SK-N-SH (cell line): ENCODE data around the gene ZNF511. TPM values are rescaled to one million over a fixed set of nuclear protein-coding genes. Genes with fewer than 3 reads are reported as not detected.

Experiments
- CTCF ChIA-PET: fragments of 300-600, 350-600 bp; formaldehyde crosslinking; extraction: SDS; loops from one replicate; lab custom pipeline; 2021; lab: Yijun Ruan, JAX
- POLR2A ChIA-PET: fragments of 350-600 bp; sonication (Branson Sonifier 250); formaldehyde crosslinking; extraction: SDS; loops from one replicate; lab custom pipeline; 2020; ENCODE audit warnings: antibody characterized with exemption, inconsistent platforms; lab: Yijun Ruan, JAX
- DNase-seq: peaks from one replicate; pipeline ENCODE4 v3.0.0; 2012
- H2AFZ ChIP-seq: fragments of 200-600 bp; sonication (generic); 2 replicates; pipeline ENCODE4 v1.8.1; 2016; ENCODE audit warnings: antibody characterized with exemption, mild to moderate bottlenecking, low read depth
- H3F3A ChIP-seq: fragments of 200-600 bp; sonication (generic); replicated peaks from 2 replicates; pipeline ENCODE3; 2016; ENCODE audit warnings: antibody characterized with exemption, mild to moderate bottlenecking; ENCODE audit not compliant: insufficient read depth
- H3K27ac ChIP-seq, 2 experiments: fragments of 200-500 bp in 1 of 2; fragments of 200-600 bp in 1 of 2; sonication (Bioruptor generic) in 1 of 2; sonication (generic), shearing (Covaris generic) in 1 of 2; 2 replicates each; pipeline versions ENCODE4 v1.5.1 to v1.6.1; 2014 to 2016; ENCODE audit warnings: low read depth in 2 of 2, inconsistent platforms in 1 of 2, low read length in 1 of 2, mild to moderate bottlenecking in 1 of 2, mixed read lengths in 1 of 2
- H3K27me3 ChIP-seq: fragments of 200-600 bp; sonication (generic), shearing (Covaris generic); 2 replicates; pipeline ENCODE4 v1.6.1; 2016; ENCODE audit warnings: mixed run types; ENCODE audit not compliant: insufficient read depth
- H3K36me3 ChIP-seq, 2 experiments: fragments of 200-500 bp in 1 of 2; fragments of 200-600 bp in 1 of 2; sonication (Bioruptor generic) in 1 of 2; sonication (generic) in 1 of 2; replicated peaks in 1 of 2; 2 replicates each; pipeline versions ENCODE3 to v1.5.1; 2014 to 2016; ENCODE audit warnings: low read length in 1 of 2, mild to moderate bottlenecking in 1 of 2; ENCODE audit not compliant: insufficient read depth in 2 of 2, control insufficient read depth in 1 of 2
- H3K4me1 ChIP-seq, 2 experiments: fragments of 200-500 bp in 1 of 2; fragments of 200-600 bp in 1 of 2; sonication (Bioruptor generic) in 1 of 2; sonication (generic), shearing (Covaris generic) in 1 of 2; 2 replicates each; pipeline versions ENCODE4 v1.5.1 to v1.6.1; 2014 to 2016; ENCODE audit warnings: low read depth in 1 of 2, low read length in 1 of 2, mixed run types in 1 of 2; ENCODE audit not compliant: insufficient read depth in 2 of 2, control insufficient read depth in 1 of 2
- H3K4me2 ChIP-seq: fragments of 200-600 bp; sonication (generic), shearing (Covaris generic); 2 replicates; pipeline ENCODE4 v1.6.1; 2017; ENCODE audit warnings: mixed run types
- H3K4me3 ChIP-seq, 2 experiments: fragments of 200-500 bp in 1 of 2; fragments of 200-600 bp in 1 of 2; sonication (Bioruptor generic) in 1 of 2; sonication (generic), shearing (Covaris generic) in 1 of 2; 2 replicates each; pipeline versions ENCODE4 v1.5.1 to v1.8.1; 2014 to 2016; ENCODE audit warnings: low read depth in 2 of 2, inconsistent platforms in 1 of 2, low read length in 1 of 2, mild to moderate bottlenecking in 1 of 2, mixed read lengths in 1 of 2, moderate library complexity in 1 of 2
- H3K79me2 ChIP-seq: fragments of 200-600 bp; sonication (generic); 2 replicates; pipeline ENCODE4 v1.8.1; 2017; ENCODE audit warnings: mild to moderate bottlenecking; ENCODE audit not compliant: insufficient read depth
- H3K9ac ChIP-seq: fragments of 200-600 bp; sonication (generic); 2 replicates; pipeline ENCODE4 v1.6.1; 2017; ENCODE audit warnings: mixed run types
- H3K9me2 ChIP-seq: fragments of 200-600 bp; sonication (generic); 2 replicates; pipeline ENCODE4 v1.6.1; 2017; ENCODE audit warnings: mixed run types
- H3K9me3 ChIP-seq: fragments of 200-600 bp; sonication (generic); 2 replicates; pipeline ENCODE4 v1.6.1; 2017; ENCODE audit warnings: mixed run types, mild to moderate bottlenecking, moderate library complexity
- H4K20me1 ChIP-seq: fragments of 200-600 bp; sonication (generic); 2 replicates; pipeline ENCODE4 v1.6.1; 2017; ENCODE audit warnings: mild to moderate bottlenecking, mixed run types; ENCODE audit not compliant: insufficient read depth
- ELF1 ChIP-seq: IDR thresholded peaks from 2 replicates; pipeline ENCODE4 v1.4.0; 2012
- EP300 ChIP-seq, 2 experiments: IDR thresholded peaks; 2 replicates each; pipeline versions ENCODE4 v1.4.0 to v1.6.1; 2012; ENCODE audit warnings: borderline replicate concordance in 1 of 2, low read depth in 1 of 2, low read length in 1 of 2
- FOSL2 ChIP-seq: IDR thresholded peaks from 2 replicates; pipeline ENCODE4 v1.4.0; 2012; ENCODE audit warnings: low read depth, mild to moderate bottlenecking, moderate library complexity, borderline replicate concordance
- FOXJ3 ChIP-seq: sonication (generic); formaldehyde crosslinking; IDR thresholded peaks from 2 replicates; pipeline ENCODE4 v1.5.1; 2020; ENCODE audit warnings: mild to moderate bottlenecking, missing genetic modification reagents
- GABPA ChIP-seq: IDR thresholded peaks from 2 replicates; pipeline ENCODE4 v1.4.0; 2012; ENCODE audit warnings: low read depth, mild to moderate bottlenecking
- GATA2 ChIP-seq: sonication (generic); formaldehyde crosslinking; IDR thresholded peaks from 2 replicates; pipeline ENCODE4 v1.5.0; 2020; ENCODE audit warnings: mild to moderate bottlenecking, missing genetic modification reagents
- JUND ChIP-seq: IDR thresholded peaks from 2 replicates; pipeline ENCODE4 v1.4.0; 2012
- MXI1 ChIP-seq: IDR thresholded peaks from 2 replicates; pipeline ENCODE4 v1.6.1; 2012; ENCODE audit warnings: mild to moderate bottlenecking, low read depth, low read length, improper control_type of control experiment
- POLR2AphosphoS5 ChIP-seq: IDR thresholded peaks from 2 replicates; pipeline ENCODE4 v1.6.1; 2012; ENCODE audit warnings: low read depth, low read length
- RAD21 ChIP-seq: IDR thresholded peaks from 2 replicates; pipeline ENCODE4 v1.6.1; 2012; ENCODE audit warnings: mild to moderate bottlenecking, low read length
- RCOR1 ChIP-seq: fragments of 150-350 bp; IDR thresholded peaks from 2 replicates; pipeline ENCODE4 v1.6.1; 2017; ENCODE audit warnings: antibody characterized with exemption, low read length
- RFX5 ChIP-seq: IDR thresholded peaks from 2 replicates; pipeline ENCODE4 v1.6.1; 2012; ENCODE audit warnings: mild to moderate bottlenecking, improper control_type of control experiment, low read length
- RXRA ChIP-seq: IDR thresholded peaks from 2 replicates; pipeline ENCODE4 v1.4.0; 2012; ENCODE audit warnings: low read depth, mild to moderate bottlenecking, borderline replicate concordance
- SIN3A ChIP-seq: IDR thresholded peaks from 2 replicates; pipeline ENCODE4 v1.6.1; 2012; ENCODE audit warnings: low read depth, mild to moderate bottlenecking, low read length, moderate library complexity, borderline replicate concordance
- SMC3 ChIP-seq: IDR thresholded peaks from 2 replicates; pipeline ENCODE4 v1.6.1; 2012; ENCODE audit warnings: low read depth, low read length, improper control_type of control experiment
- TAF1 ChIP-seq: IDR thresholded peaks from 2 replicates; pipeline ENCODE4 v1.6.1; 2012; ENCODE audit warnings: low read depth, mild to moderate bottlenecking, low read length, moderate library complexity, borderline replicate concordance
- TEAD4 ChIP-seq: IDR thresholded peaks from 2 replicates; pipeline ENCODE4 v1.4.0; 2012; ENCODE audit warnings: mild to moderate bottlenecking, borderline replicate concordance; ENCODE audit not compliant: insufficient read depth
- WGBS: methylation state at CpG from one replicate; pipeline ENCODE4 v1.1.6; 2017; ENCODE audit warnings: low lambda C conversion rate; 5-methylcytosine and 5-hydroxymethylcytosine counted together
- polyA plus RNA-seq, 3 experiments: library from polyadenylated mRNA; depleted of rRNA; stranded (reverse); fragments of >200 nt; gene quantifications; 2 replicates each; pipeline ENCODE4 v1.2.3, GENCODE V29; 2012
- TF ChIP-seq, protein P1 (sequence below): IDR thresholded peaks from 2 replicates; pipeline ENCODE4 v1.6.1; 2012; ENCODE audit warnings: mild to moderate bottlenecking, low read depth, low read length, moderate library complexity
- TF ChIP-seq, protein P2 (sequence below): IDR thresholded peaks from 2 replicates; pipeline ENCODE4 v1.4.0; 2012; ENCODE audit warnings: low read depth
- TF ChIP-seq, protein P3 (sequence below): fragments of 150-350 bp; IDR thresholded peaks from 2 replicates; pipeline ENCODE4 v1.6.1; 2017; ENCODE audit warnings: antibody characterized with exemption, low read length, low read depth, borderline replicate concordance

ZNF511 gene
- polyA plus RNA-seq, 1 of the 3 experiments (the other 2 are of a cell fraction): 62.3 TPM

DNA sequence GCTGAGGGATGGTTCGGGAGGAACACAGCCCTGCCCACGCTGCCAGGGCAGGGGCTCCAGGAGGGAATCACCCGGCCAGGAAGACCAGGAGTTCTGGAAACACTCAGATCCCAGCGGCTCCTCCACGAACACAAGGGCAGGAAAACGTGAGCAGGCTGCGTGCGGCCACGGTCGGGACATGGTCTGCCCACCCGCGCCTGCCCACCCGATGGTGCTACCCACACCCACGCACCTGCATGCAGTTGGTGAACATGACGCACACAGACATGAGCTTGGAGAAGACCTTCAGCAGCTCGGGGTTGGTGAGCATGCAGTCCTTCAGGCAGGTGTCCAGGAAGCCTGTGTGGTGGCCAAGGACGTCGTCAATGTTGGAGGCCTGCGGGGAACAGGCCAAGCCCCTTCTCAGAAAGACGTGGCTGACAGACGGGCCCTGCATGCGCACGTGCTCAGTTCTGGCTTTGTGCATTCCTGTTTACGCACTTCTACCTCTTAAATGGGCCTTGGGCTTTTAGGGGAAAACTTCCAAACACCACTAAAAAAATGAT is 25.8 kb upstream of the ZNF511 start (continued):
- no peak for TF ChIP-seq POLR2AphosphoS5
- TF ChIP-seq GATA2 (CRISPR knock-in tag): no peak

DNA sequence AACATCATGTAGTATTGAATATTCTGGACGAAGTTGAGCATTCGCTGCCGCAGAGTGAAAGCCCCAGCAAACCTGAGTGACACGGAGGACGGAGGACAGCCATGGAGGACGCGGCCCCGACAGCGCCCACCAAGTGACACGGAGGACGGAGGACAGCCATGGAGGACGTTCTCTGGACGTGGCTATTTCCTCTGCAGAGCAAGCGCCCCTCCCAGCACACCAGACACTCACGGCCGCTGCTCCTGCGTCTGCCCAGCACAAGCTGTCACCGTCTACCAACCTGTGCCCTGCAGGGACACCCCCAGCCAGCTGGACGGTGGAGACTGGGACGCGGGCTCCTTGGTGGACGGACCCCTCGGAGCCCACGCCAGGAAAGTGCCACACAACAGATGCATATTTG is 24.8 kb upstream of the ZNF511 start:
- H3K9ac ChIP-seq: no peak overlapping the region
- no peak for DNase-seq
- TF ChIP-seq EP300 (IDR thresholded peaks at IDR 0.05; ENCODE audit: borderline replicate concordance in 1 of 2, low read depth in 1 of 2, low read length in 1 of 2) (no peak), SMC3 (no peak), RXRA (no peak), FOSL2 (no peak), RFX5 (no peak), JUND (no peak), SIN3A (no peak)
- TF ChIP-seq, protein P1, sequence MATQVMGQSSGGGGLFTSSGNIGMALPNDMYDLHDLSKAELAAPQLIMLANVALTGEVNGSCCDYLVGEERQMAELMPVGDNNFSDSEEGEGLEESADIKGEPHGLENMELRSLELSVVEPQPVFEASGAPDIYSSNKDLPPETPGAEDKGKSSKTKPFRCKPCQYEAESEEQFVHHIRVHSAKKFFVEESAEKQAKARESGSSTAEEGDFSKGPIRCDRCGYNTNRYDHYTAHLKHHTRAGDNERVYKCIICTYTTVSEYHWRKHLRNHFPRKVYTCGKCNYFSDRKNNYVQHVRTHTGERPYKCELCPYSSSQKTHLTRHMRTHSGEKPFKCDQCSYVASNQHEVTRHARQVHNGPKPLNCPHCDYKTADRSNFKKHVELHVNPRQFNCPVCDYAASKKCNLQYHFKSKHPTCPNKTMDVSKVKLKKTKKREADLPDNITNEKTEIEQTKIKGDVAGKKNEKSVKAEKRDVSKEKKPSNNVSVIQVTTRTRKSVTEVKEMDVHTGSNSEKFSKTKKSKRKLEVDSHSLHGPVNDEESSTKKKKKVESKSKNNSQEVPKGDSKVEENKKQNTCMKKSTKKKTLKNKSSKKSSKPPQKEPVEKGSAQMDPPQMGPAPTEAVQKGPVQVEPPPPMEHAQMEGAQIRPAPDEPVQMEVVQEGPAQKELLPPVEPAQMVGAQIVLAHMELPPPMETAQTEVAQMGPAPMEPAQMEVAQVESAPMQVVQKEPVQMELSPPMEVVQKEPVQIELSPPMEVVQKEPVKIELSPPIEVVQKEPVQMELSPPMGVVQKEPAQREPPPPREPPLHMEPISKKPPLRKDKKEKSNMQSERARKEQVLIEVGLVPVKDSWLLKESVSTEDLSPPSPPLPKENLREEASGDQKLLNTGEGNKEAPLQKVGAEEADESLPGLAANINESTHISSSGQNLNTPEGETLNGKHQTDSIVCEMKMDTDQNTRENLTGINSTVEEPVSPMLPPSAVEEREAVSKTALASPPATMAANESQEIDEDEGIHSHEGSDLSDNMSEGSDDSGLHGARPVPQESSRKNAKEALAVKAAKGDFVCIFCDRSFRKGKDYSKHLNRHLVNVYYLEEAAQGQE: no peak
- TF ChIP-seq, protein P2, sequence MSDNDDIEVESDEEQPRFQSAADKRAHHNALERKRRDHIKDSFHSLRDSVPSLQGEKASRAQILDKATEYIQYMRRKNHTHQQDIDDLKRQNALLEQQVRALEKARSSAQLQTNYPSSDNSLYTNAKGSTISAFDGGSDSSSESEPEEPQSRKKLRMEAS: no peak
- WGBS: 98% methylated on average over 22 of the region's 24 CpGs
- H3K79me2 ChIP-seq: no peaks in the 10 kb centered on the region
- H3K4me3 ChIP-seq: no peak overlapping the region
- no peak overlapping the region for H2AFZ ChIP-seq
- no peaks in the 10 kb centered on the region for H3K27me3 ChIP-seq
- H3K36me3 ChIP-seq: peaks cover 10 to 85% of the 10 kb centered on the region in 2 experiments
- H4K20me1 ChIP-seq: no peaks in the 10 kb centered on the region
- H3F3A ChIP-seq: no peaks in the 10 kb centered on the region
- no peak overlapping the region for H3K4me2 ChIP-seq
- no peaks in the 10 kb centered on the region for H3K9me3 ChIP-seq
- CTCF ChIA-PET: interaction anchor here (1.3 to 1.4 kb wide), 2 partner anchors 9 to 24 kb away, joined by 4 to 5 read pairs; no protein-coding TSS in a partner anchor
- no peak overlapping the region for H3K27ac ChIP-seq
- H3K4me1 ChIP-seq: no peaks in the 10 kb centered on the region
- POLR2A ChIA-PET: no interaction called here
- no peaks in the 10 kb centered on the region for H3K9me2 ChIP-seq

DNA sequence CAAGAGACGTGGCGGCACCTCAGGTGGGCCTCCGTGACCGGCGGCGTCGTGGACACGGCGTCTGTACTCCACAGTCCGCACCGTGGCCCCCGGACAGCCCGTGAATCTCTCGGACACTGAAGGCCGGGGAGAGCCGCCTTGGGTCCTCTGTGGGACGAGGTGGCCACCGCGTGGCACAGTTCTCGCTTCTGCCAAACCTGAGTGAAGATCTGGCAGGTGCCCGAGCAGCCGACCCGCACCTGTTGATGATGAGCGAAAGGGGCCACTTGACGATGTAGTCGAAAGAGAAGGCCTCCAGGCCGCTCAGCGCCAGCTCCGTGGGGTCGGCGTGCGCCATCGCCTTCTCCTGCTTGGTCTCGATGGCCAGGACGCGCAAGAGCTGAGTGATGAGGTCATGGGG is 23.5 kb upstream of the ZNF511 start:
- no peaks in the 10 kb centered on the region for H3F3A ChIP-seq
- H3K36me3 ChIP-seq: peaks cover 13 to 86% of the 10 kb centered on the region in 2 experiments
- TF ChIP-seq SMC3: no peak
- no peak for TF ChIP-seq GATA2 (CRISPR knock-in tag)
- no peak for TF ChIP-seq RAD21
- no peak for TF ChIP-seq TAF1
- no peak for TF ChIP-seq GABPA
- TF ChIP-seq SIN3A: no peak
- no peak for TF ChIP-seq FOXJ3 (CRISPR knock-in tag)
- TF ChIP-seq ELF1: no peak
- no peak for TF ChIP-seq TEAD4
- TF ChIP-seq MXI1: no peak
- TF ChIP-seq, protein P3, sequence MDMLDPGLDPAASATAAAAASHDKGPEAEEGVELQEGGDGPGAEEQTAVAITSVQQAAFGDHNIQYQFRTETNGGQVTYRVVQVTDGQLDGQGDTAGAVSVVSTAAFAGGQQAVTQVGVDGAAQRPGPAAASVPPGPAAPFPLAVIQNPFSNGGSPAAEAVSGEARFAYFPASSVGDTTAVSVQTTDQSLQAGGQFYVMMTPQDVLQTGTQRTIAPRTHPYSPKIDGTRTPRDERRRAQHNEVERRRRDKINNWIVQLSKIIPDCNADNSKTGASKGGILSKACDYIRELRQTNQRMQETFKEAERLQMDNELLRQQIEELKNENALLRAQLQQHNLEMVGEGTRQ: no peak
- TF ChIP-seq RXRA: no peak
- no peak for TF ChIP-seq JUND
- no peak for TF ChIP-seq RCOR1

More for the DNA sequence above, 23.5 kb upstream of the ZNF511 start:
- Histone ChIP-seq H3K9ac (no peak overlapping the region), H3K9me3 (no peaks in the 10 kb centered on the region), H3K27ac (no peak overlapping the region), H3K79me2 (no peaks in the 10 kb centered on the region), H3K4me1 (no peaks in the 10 kb centered on the region), H3K27me3 (no peaks in the 10 kb centered on the region), H3K4me2 (no peak overlapping the region), H3K9me2 (no peaks in the 10 kb centered on the region), H2AFZ (no peak overlapping the region), H3K4me3 (no peak overlapping the region), H4K20me1 (no peaks in the 10 kb centered on the region)
- POLR2A ChIA-PET: no interaction called here
- 89% methylated on average over 11 of the region's 36 CpGs for WGBS
- CTCF ChIA-PET: interaction anchor here (0.8 kb wide), 1 partner anchor 44 kb away, joined by 3 read pairs; no protein-coding TSS in a partner anchor
- DNase-seq: no peak
